Osteoblast (primary cell): ENCODE results near the gene CNBP. TPM values are rescaled to one million over a fixed set of nuclear protein-coding genes. Genes with fewer than 3 reads are reported as not detected.

Experiments used
- DNase-seq: peaks from one replicate; pipeline ENCODE4 v3.0.0; 2011; ENCODE audit warnings: low spot score, mixed read lengths; ENCODE audit not compliant: insufficient read length; ENCODE audit errors: missing footprints
- H2AFZ ChIP-seq: 2 replicates; pipeline ENCODE4 v1.6.0; 2011; ENCODE audit warnings: mild to moderate bottlenecking, low read length
- H3K27ac ChIP-seq: 2 replicates; pipeline ENCODE4 v1.5.1; 2011; ENCODE audit warnings: mild to moderate bottlenecking, low read depth, low read length, moderate library complexity
- H3K27me3 ChIP-seq: 2 replicates; pipeline ENCODE4 v1.6.0; 2012; ENCODE audit warnings: mild to moderate bottlenecking, control low read depth, inconsistent platforms, low read length, moderate library complexity; ENCODE audit not compliant: insufficient read depth
- H3K36me3 ChIP-seq: 2 replicates; pipeline ENCODE4 v1.5.1; 2011; ENCODE audit warnings: mild to moderate bottlenecking, low read length, control low read depth, moderate library complexity; ENCODE audit not compliant: insufficient read depth
- H3K4me1 ChIP-seq: 2 replicates; pipeline ENCODE4 v1.5.1; 2011; ENCODE audit warnings: mild to moderate bottlenecking, low read length, control low read depth, moderate library complexity; ENCODE audit not compliant: insufficient read depth
- H3K4me2 ChIP-seq: 2 replicates; pipeline ENCODE4 v1.6.0; 2011; ENCODE audit warnings: mild to moderate bottlenecking, low read length; ENCODE audit not compliant: insufficient read depth
- H3K4me3 ChIP-seq: fragments of 200-600 bp; sonication (generic); 3 replicates; pipeline ENCODE4 v1.5.1; 2012; ENCODE audit warnings: mild to moderate bottlenecking, low read length, inconsistent platforms; ENCODE audit not compliant: insufficient read depth
- H3K79me2 ChIP-seq: 2 replicates; pipeline ENCODE4 v1.6.0; 2012; ENCODE audit warnings: mild to moderate bottlenecking, low read length, control low read depth, inconsistent platforms; ENCODE audit not compliant: insufficient read depth
- H3K9me3 ChIP-seq: 2 replicates; pipeline ENCODE4 v1.5.1; 2011; ENCODE audit warnings: low read depth, low read length, control low read depth
- H4K20me1 ChIP-seq: 2 replicates; pipeline ENCODE4 v1.6.0; 2012; ENCODE audit warnings: mild to moderate bottlenecking, low read length, control low read depth; ENCODE audit not compliant: insufficient read depth
- CTCF ChIP-seq: IDR thresholded peaks from 2 replicates; pipeline ENCODE4 v1.5.1; 2011; ENCODE audit warnings: mild to moderate bottlenecking, low read depth, low read length, moderate library complexity; ENCODE audit errors: extremely low read depth
- small RNA-seq: library from RNA; depleted of rRNA; stranded (forward); fragments of <200 nt; gene quantifications from one replicate; pipeline ENCODE3, GENCODE V24; 2012
- total RNA-seq: library from RNA; depleted of rRNA; stranded (reverse); fragments of >200 nt; gene quantifications from 2 replicates; pipeline ENCODE4 v1.2.3, GENCODE V29; 2012

Gene CNBP
- total RNA-seq, 1 donor, result 233 TPM

- peak overlapping the region; percentile 82 for H3K27ac ChIP-seq
- H3K4me3 ChIP-seq, result peak overlapping the region; percentile 93
- no peaks in the 10 kb centered on the region for H3K9me3 ChIP-seq
- DNase-seq, result peak; percentile 99
- no peaks in the 10 kb centered on the region for H3K27me3 ChIP-seq
- H2AFZ ChIP-seq, result peak overlapping the region; percentile 93
- peaks cover 21% of the 10 kb centered on the region for H3K4me1 ChIP-seq
- peaks cover 9% of the 10 kb centered on the region for H3K36me3 ChIP-seq
- peaks cover 29% of the 10 kb centered on the region for H4K20me1 ChIP-seq
- peak overlapping the region; percentile 100 for H3K4me2 ChIP-seq
- peaks cover 49% of the 10 kb centered on the region for H3K79me2 ChIP-seq
- TF ChIP-seq CTCF, result peak; percentile 29
Measured at GRCh38 chr3:129120254-129121004, 63.3 kb downstream of the CNBP start.

- Histone ChIP-seq H3K4me3 (peak overlapping the region; percentile 93), H3K27ac (peak overlapping the region; percentile 82), H3K36me3 (peaks cover 15% of the 10 kb centered on the region), H3K4me1 (peaks cover 21% of the 10 kb centered on the region), H4K20me1 (peaks cover 32% of the 10 kb centered on the region), H3K27me3 (no peaks in the 10 kb centered on the region), H2AFZ (peak overlapping the region; percentile 31), H3K79me2 (peaks cover 53% of the 10 kb centered on the region), H3K9me3 (no peaks in the 10 kb centered on the region), H3K4me2 (peak overlapping the region; percentile 100)
- no peak for TF ChIP-seq CTCF
- peak; percentile 83 for DNase-seq
Measured at GRCh38 chr3:129119365-129120100, 64.2 kb downstream of the CNBP start.

GRCh38 chr3:129118745-129119144 lies 65.0 kb downstream of the CNBP start:
- no peak for TF ChIP-seq CTCF
- H3K4me3 ChIP-seq, result no peak overlapping the region
- peaks cover 19% of the 10 kb centered on the region for H3K36me3 ChIP-seq
- no peaks in the 10 kb centered on the region for H3K9me3 ChIP-seq
- no peak overlapping the region for H3K4me2 ChIP-seq
- no peak overlapping the region for H2AFZ ChIP-seq
- DNase-seq, result no peak
- no peaks in the 10 kb centered on the region for H3K27me3 ChIP-seq
- H3K4me1 ChIP-seq, result peaks cover 21% of the 10 kb centered on the region
- no peak overlapping the region for H3K27ac ChIP-seq
- peaks cover 35% of the 10 kb centered on the region for H4K20me1 ChIP-seq
- peaks cover 61% of the 10 kb centered on the region for H3K79me2 ChIP-seq

Small RNAs within 50 kb of the gene (small RNA-seq; reads per million reads assigned to genes)
- gene RPS27P12, result not detected

Other genes with a start within 250 kb of the CNBP start
- gene CFAP92, start 189.8 kb downstream of the CNBP start, total RNA-seq, result not detected in 2 replicates
- gene EFCC1, start 182.6 kb downstream of the CNBP start, total RNA-seq, result not detected in 2 replicates
- not detected in 2 replicates for gene GP9, start 123.1 kb downstream of the CNBP start, total RNA-seq
- 13.4 and 14.1 TPM in 2 replicates for gene RAB43, start 62.1 kb downstream of the CNBP start, total RNA-seq
- gene ISY1, start 22.8 kb downstream of the CNBP start, total RNA-seq, result 29.0 and 31.8 TPM in 2 replicates
- gene COPG1, start 65.7 kb upstream of the CNBP start, total RNA-seq, result 297 and 305 TPM in 2 replicates
- 10.5 and 11.8 TPM in 2 replicates for gene HMCES, start 95.0 kb upstream of the CNBP start, total RNA-seq
- gene EFCAB12, start 244.7 kb upstream of the CNBP start, total RNA-seq, result under 0.01 TPM in 2 replicates